ENCODE measurements around the gene TMEM132C.

The TMEM132C gene

DNA sequence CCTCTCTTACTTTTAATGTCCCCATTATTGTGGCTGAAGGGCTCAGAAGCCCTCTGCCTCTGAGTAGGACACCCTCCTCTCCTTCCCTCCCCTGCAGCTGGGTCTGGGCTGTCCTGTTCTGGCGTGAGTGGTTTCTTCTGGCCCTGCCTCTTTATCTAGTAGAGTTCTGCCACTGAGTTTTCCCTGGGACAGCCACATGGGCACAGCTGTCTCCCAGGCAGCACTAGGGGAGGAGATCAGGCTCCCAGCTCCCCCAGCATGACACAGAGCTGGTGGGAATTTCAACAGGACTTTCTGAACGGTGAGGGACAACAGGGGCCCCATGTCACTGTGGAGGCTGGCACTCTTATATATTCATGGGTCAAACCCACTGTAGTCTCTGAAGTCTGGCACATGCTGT is 21.4 kb downstream of the TMEM132C start:
- no peak for DNase-seq (ENCODE audit: low read depth in 2 of 2)

GRCh38 chr12:128288896-128289295 is 21.9 kb downstream of the TMEM132C start:
- no peak for DNase-seq (ENCODE audit: low read depth in 2 of 2)

DNA sequence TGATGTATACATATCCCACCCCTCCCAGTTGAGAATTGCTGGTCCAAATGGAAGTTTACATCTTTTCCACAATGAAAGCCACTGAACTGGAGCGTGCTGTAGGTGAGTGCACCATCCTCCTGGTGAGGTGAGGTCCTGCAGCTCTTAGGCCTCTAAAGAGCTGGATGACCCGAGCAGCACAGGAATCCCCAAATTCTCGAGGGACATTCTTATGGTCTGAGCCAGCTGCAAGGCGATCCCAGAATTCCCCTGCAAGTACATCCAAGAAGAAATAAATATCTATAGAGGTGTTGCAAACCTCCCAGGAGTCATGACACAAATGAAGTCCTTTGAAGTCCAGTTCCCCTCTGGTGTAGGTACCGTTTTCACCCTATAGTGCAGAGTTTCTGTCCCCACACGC is 24.0 kb downstream of the TMEM132C start:
- DNase-seq (ENCODE audit: low read depth in 2 of 2), result no peak

DNA sequence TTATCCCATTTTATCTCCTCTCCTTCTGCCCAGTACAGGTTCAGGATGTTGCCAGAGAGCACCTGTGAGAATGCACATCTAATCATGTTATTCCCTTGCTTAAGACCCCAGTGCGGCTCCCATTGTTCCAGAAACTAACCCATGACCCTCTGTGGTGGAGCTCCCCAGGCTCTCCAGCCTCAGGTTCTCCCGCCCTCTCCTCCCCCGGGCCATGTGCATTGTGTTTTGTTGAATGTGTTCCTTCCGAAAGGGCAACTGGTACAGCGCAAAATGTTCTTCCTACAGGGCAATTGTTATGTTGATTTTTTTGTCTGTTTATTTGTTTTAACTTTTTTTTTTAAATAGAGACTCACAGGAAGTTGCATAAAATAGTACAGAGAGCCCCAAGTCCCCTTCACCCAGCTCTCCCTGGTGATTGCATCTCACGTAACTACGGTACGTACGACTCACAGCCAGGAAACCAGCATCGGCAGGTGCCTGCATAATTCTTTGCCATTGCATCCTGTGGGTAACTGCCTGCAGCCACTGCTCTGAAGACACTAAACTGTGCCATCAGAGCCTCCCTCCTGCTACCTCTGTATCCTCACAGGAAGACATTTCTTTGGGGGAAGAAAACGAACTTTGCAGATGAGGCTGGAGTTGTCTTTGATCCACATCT is 31.2 kb downstream of the TMEM132C start:
- no peak for DNase-seq (ENCODE audit: low read depth in 2 of 2)

GRCh38 chr12:128305336-128305892 is 38.4 kb downstream of the TMEM132C start:
- no peak for DNase-seq (ENCODE audit: low read depth in 2 of 2)

GRCh38 chr12:128307791-128308190 is 40.8 kb downstream of the TMEM132C start:
- DNase-seq (ENCODE audit: low read depth in 2 of 2), result no peak

DNA sequence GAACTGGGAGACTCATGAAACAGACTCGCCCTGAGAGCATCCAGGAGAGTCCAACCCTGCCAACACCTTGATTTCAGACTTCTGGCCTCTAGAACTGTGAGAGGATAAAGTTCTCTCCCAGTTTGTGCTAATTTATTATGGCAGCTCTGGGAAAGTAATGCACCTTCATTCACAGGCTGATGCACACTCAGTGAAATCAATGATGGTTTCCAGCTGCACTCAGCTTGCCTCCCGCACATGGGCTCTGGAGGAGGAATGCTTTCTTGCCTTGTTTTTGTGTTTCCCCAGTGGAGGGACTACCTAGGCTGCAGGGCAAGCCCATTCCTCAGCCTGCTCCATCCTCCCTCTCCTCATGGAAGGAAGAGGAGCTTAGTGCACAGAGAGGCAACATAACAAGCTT is 45.7 kb downstream of the TMEM132C start:
- no peak for DNase-seq (ENCODE audit: low read depth in 2 of 2)

- DNase-seq (ENCODE audit: low read depth in 2 of 2), result no peak
Observed at GRCh38 chr12:128313931-128314330, 47.0 kb downstream of the TMEM132C start.

DNA sequence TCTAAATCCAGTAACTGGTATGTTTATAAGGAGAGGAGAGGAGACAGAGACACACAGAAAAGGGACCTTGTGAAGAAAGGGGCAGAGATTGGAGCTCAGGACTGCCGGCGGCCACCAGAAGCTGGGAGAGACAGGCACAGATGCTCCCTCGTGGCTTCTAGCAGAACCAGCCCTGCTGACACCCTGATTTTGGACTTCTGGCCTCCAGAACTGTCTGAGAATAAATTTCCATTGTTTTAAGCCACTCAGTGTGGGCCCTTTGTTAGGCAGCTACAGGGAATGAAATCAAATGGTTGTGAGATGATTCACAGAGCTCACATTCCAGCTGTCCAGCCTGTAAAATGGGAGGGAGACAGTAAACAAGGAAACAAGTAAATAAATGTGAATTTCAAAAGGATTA is 47.6 kb downstream of the TMEM132C start:
- no peak for DNase-seq (ENCODE audit: low read depth in 2 of 2)

DNA sequence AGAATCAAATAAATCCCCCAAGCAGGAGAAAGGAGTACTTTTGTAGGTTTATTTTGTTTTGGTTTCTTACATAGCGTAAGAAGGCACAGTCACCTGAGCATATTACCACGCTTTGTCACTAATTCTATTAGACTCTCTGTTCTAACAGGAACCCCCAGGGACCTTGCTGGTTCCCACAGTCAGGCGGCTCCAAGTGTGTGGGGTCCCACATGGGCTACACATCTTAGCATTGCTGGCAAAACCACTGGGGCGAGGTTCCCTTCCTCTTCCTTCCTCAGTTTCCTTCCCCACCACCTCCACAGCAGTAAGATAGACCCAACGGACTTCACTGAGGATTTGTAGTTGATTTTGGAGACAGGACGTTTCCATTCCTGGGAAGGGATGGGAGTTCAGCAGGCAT is 49.1 kb downstream of the TMEM132C start:
- no peak for DNase-seq (ENCODE audit: low read depth in 2 of 2)

DNA sequence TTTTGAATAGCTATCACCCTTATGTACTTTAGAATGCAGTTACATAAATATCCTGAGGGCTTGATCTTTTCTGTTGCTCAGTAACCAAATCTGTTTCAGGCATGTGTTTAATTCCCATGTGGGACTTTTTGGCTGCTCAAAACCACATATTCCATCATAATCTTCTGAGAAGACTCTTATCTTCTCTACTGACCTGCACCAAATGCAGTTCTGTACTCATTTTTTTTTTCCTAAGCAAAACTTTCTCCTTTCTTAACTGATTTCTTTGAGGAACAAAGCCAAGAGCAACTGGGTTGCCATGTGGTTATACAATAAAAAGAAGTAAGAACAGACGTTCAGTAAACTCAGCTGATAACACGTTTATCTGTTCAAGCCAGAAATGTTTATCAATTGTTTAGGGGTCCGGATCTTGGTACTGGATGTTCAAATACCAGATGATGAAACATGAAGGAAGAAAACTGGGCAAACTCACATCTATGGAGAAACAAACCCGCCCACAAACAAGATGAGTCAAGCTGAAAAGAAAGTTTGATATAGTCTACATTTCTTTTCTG is 50.1 kb downstream of the TMEM132C start:
- DNase-seq (ENCODE audit: low read depth in 2 of 2), result no peak

DNA sequence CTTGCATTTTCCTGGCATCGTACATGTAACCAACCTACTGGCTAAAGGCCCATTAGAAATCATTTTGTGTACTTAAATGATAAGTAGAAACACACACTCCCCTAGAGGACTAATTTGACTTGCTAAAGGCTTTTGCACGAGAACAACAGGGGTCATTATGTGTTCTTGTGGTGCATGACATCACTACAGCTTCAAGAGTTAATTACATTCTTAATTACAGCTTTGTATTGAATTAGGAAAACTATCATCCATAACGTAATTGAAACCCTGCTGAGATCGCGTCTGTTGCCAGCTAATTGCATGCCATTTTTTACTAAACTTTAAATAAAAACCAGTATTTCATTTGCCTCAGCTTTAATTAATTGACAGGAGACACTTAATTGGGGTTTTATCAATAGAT is 51.4 kb downstream of the TMEM132C start:
- no peak for DNase-seq (ENCODE audit: low read depth in 2 of 2)

- no peak for DNase-seq (ENCODE audit: low read depth in 2 of 2)
Observed at GRCh38 chr12:128318946-128319345, 52.0 kb downstream of the TMEM132C start.

- no peak for DNase-seq (ENCODE audit: low read depth in 2 of 2)
Observed at GRCh38 chr12:128322341-128322740, 55.4 kb downstream of the TMEM132C start.

DNA sequence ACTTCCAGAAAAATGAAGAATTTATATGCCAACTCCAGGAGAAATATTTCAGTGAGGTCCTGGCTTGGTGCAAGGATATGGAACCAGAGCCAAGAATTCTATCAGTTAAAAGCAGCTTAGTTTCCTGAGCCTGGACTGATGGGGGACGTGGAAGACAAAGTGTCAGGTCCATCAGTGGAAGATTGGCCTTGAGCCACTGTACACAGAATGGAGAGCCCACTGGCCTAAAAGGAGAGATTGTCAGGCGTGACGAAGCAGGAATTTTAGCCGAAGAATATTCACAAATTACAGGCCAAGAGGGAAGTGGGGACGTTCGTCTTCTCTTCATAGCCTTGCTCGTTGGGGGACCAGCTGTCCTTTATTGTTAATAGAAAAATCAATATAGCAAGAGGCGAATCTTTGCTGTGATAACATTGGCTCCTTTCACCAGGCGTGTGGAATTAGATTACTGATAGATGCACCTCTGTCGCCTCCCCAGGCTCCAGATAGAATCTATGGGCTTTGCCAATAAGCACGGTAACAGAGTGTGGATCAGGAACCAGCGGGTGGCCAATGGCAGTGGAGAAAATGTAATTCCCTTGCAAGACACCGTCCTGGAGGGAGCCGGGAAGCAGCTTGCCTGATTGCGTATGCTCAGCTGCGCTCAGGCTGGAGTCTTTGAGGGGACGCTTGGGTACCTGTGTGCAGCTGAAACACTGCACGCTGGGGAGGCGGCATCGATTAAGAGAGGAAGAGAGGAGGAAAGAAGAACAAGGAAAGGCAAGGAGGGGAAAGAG is 56.4 kb downstream of the TMEM132C start:
- DNase-seq (ENCODE audit: low read depth in 2 of 2), result no peak

GRCh38 chr12:128325646-128326045 is 58.7 kb downstream of the TMEM132C start:
- no peak for DNase-seq (ENCODE audit: low read depth in 2 of 2)

DNA sequence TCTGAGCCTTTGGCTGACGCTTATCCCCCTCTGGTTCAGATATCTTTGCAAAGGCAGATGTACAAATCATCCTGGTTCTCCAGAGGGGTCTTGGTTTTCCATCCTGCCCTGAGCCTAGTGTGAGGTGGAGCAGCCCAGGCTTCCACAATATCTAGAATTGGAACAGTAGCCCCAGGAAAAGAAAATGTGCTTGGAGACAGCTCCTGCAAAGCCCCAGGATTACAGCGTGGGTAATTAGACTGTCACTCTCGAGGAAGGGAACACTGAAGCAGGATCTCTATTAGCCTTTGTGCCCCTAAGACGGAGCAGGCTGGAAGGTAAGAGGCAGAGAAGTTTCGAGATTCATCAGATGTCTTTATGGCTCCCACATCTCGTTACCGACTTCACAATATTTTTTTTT is 59.4 kb downstream of the TMEM132C start:
- DNase-seq (ENCODE audit: low read depth in 2 of 2), result no peak

- no peak for DNase-seq (ENCODE audit: low read depth in 2 of 2)
Observed at GRCh38 chr12:128328961-128329360, 62.0 kb downstream of the TMEM132C start.

DNA sequence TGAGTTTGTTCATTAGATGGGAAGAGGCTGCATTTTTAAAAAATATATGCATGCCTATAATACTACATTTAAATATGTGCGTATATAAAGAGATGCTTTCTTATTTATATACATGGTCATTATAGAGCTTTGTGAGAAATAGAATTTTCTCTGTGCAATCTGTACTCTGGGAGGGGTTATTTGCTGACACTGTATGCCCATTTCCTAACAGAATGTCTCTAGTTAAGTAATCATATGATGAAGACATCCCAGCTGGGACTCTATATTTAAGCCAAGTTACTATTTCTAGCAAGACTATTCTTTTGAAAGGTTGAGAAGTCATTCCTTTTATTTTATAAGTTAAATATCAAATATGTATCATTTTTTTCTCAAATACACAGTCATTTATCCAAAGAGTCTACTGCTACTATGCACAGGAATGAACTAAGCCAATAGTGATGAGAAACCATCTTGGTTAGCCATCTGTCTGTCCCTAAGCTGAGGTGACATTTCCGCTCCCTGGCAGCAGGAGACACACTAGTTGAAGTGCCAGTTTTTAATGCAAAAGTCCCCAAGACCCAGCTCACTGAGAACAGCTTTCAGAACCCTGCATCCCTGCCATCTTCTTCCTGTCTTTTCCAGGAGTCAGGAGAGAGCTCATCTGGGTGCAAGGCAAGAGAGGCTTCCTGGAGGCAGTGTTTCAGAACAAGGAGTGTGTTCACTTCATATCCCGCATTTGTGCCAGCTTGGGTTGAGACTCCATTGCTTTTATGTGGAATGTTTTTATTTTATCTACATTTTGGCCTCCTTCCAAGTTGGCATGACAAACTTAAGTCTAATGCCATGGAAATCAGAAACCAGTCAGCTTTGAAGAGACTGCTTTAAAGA is 69.5 kb downstream of the TMEM132C start:
- DNase-seq (ENCODE audit: low read depth in 2 of 2), result no peak

DNA sequence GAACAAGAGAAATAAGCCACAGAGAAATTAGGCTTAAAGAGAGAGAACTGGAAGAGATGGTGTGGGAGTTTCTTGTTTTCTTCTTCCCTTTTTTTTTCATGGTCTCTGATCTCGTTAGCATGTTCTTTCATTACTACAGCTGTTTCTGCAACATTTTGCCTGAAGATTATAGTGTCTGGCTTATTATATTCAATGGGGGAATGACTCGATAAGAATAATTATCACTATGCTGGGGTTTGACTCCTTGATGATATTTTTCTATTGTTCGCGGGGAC is 70.0 kb downstream of the TMEM132C start:
- no peak for DNase-seq (ENCODE audit: low read depth in 2 of 2)

GRCh38 chr12:128337431-128338170 is 70.6 kb downstream of the TMEM132C start:
- no peak for DNase-seq (ENCODE audit: low read depth in 2 of 2)
